ENCODE data around the gene COPS7A.

COPS7A gene

GRCh38 chr12:6768990-6769389 lies 45.1 kb downstream of the COPS7A start:
- no peak for DNase-seq (ENCODE audit: extremely low read depth, insufficient read length)
- Histone ChIP-seq H3K27me3 (replicated peaks; ENCODE audit: control insufficient read depth, insufficient read depth, low read length) (no peaks in the 10 kb centered on the region), H3K4me3 (replicated peaks; ENCODE audit: low read depth, low read length) (no peak overlapping the region), H3K36me3 (ENCODE audit: control insufficient read depth, insufficient read depth, low read length) (no peaks in the 10 kb centered on the region)
- TF ChIP-seq CTCF (IDR thresholded peaks at IDR 0.05; ENCODE audit: insufficient read depth, low read length, poor library complexity, severe bottlenecking), result no peak

GRCh38 chr12:6769666-6770065 lies 45.8 kb downstream of the COPS7A start:
- no peak overlapping the region for H3K4me3 ChIP-seq (replicated peaks; ENCODE audit: low read depth, low read length)
- no peak for TF ChIP-seq CTCF (IDR thresholded peaks at IDR 0.05; ENCODE audit: insufficient read depth, low read length, poor library complexity, severe bottlenecking)
- no peak for DNase-seq (ENCODE audit: extremely low read depth, insufficient read length)
- no peaks in the 10 kb centered on the region for H3K36me3 ChIP-seq (ENCODE audit: control insufficient read depth, insufficient read depth, low read length)
- H3K27me3 ChIP-seq (replicated peaks; ENCODE audit: control insufficient read depth, insufficient read depth, low read length), result no peaks in the 10 kb centered on the region

GRCh38 chr12:6770094-6770493 lies 46.2 kb downstream of the COPS7A start:
- TF ChIP-seq CTCF (IDR thresholded peaks at IDR 0.05; ENCODE audit: insufficient read depth, low read length, poor library complexity, severe bottlenecking), result no peak
- H3K36me3 ChIP-seq (ENCODE audit: control insufficient read depth, insufficient read depth, low read length), result no peaks in the 10 kb centered on the region
- no peaks in the 10 kb centered on the region for H3K27me3 ChIP-seq (replicated peaks; ENCODE audit: control insufficient read depth, insufficient read depth, low read length)
- no peak overlapping the region for H3K4me3 ChIP-seq (replicated peaks; ENCODE audit: low read depth, low read length)
- DNase-seq (ENCODE audit: extremely low read depth, insufficient read length), result no peak

- DNase-seq (ENCODE audit: extremely low read depth, insufficient read length), result no peak
- no peaks in the 10 kb centered on the region for H3K27me3 ChIP-seq (replicated peaks; ENCODE audit: control insufficient read depth, insufficient read depth, low read length)
- TF ChIP-seq CTCF (IDR thresholded peaks at IDR 0.05; ENCODE audit: insufficient read depth, low read length, poor library complexity, severe bottlenecking), result no peak
- no peaks in the 10 kb centered on the region; the same call in 1 of the 2 replicates for H3K36me3 ChIP-seq (ENCODE audit: control insufficient read depth, insufficient read depth, low read length)
- no peak overlapping the region for H3K4me3 ChIP-seq (replicated peaks; ENCODE audit: low read depth, low read length)
Measured at GRCh38 chr12:6770600-6770999, 46.8 kb downstream of the COPS7A start.

GRCh38 chr12:6771091-6771495 lies 47.2 kb downstream of the COPS7A start:
- H3K36me3 ChIP-seq (ENCODE audit: control insufficient read depth, insufficient read depth, low read length), result no peaks in the 10 kb centered on the region; the same call in 1 of the 2 replicates
- no peak for DNase-seq (ENCODE audit: extremely low read depth, insufficient read length)
- TF ChIP-seq CTCF (IDR thresholded peaks at IDR 0.05; ENCODE audit: insufficient read depth, low read length, poor library complexity, severe bottlenecking), result no peak
- no peaks in the 10 kb centered on the region for H3K27me3 ChIP-seq (replicated peaks; ENCODE audit: control insufficient read depth, insufficient read depth, low read length)
- no peak overlapping the region for H3K4me3 ChIP-seq (replicated peaks; ENCODE audit: low read depth, low read length)
